A673 (cell line): ENCODE results near the gene CHCHD6. TPM values are rescaled to one million over a fixed set of nuclear protein-coding genes. Genes with fewer than 3 reads are reported as not detected.

ENCODE experiments used
- BruUV-seq: library from RNA; stranded (reverse); fragments of 400-500 nt; replicated peaks from 2 replicates; lab custom pipeline; 2021; lab: Mats Ljungman, UMichigan
- CTCF ChIA-PET: fragments of 300-600 bp; sonication (Branson Sonifier 250); formaldehyde crosslinking; loops from one replicate; lab custom pipeline; 2022; ENCODE audit warnings: antibody characterized with exemption; lab: Charles Lee
- POLR2A ChIA-PET: fragments of 300-600 bp; sonication (Branson Sonifier 250); formaldehyde crosslinking; loops from one replicate; lab custom pipeline; 2022; ENCODE audit warnings: antibody characterized with exemption; ENCODE audit not compliant: low non-redundant PET; lab: Charles Lee
- DNase-seq: peaks from one replicate; pipeline ENCODE4 v3.0.0-alpha.2; 2015; ENCODE audit warnings: low spot score
- H3K27ac ChIP-seq: fragments of 200-600 bp; sonication (generic); 2 replicates; pipeline ENCODE4 v1.5.1; 2016; ENCODE audit warnings: mixed run types, low read depth, mild to moderate bottlenecking, mixed read lengths, antibody characterized with exemption, low read length; ENCODE audit not compliant: poor library complexity, severe bottlenecking
- H3K27me3 ChIP-seq: fragments of 200-600 bp; sonication (generic); replicated peaks from 2 replicates; pipeline ENCODE4 v1.6.1; 2017; ENCODE audit warnings: mixed run types, low read depth, mild to moderate bottlenecking, mixed read lengths, antibody characterized with exemption, low read length; ENCODE audit not compliant: insufficient read depth, poor library complexity
- H3K36me3 ChIP-seq: fragments of 200-600 bp; sonication (generic); 2 replicates; pipeline ENCODE4 v1.6.1; 2016; ENCODE audit warnings: mixed run types, mild to moderate bottlenecking, mixed read lengths, antibody characterized with exemption, low read length; ENCODE audit not compliant: insufficient read depth, poor library complexity, severe bottlenecking
- H3K4me1 ChIP-seq: fragments of 200-600 bp; sonication (generic); 2 replicates; pipeline ENCODE4 v1.6.1; 2017; ENCODE audit warnings: mixed run types, mild to moderate bottlenecking, mixed read lengths, antibody characterized with exemption, low read length; ENCODE audit not compliant: insufficient read depth, poor library complexity, severe bottlenecking
- H3K4me3 ChIP-seq: fragments of 200-600 bp; sonication (generic); 2 replicates; pipeline ENCODE4 v1.5.1; 2016; ENCODE audit warnings: low read depth, mixed run types, mild to moderate bottlenecking, mixed read lengths, low read length; ENCODE audit not compliant: poor library complexity, severe bottlenecking
- H3K9me3 ChIP-seq: fragments of 200-600 bp; sonication (generic); 2 replicates; pipeline ENCODE4 v1.6.1; 2016; ENCODE audit warnings: mixed run types, low read depth, mild to moderate bottlenecking, mixed read lengths, antibody characterized with exemption, low read length; ENCODE audit not compliant: poor library complexity, severe bottlenecking
- CTCF ChIP-seq: fragments of 300-800, 200-600 bp; sonication (generic); conservative IDR thresholded peaks from 2 replicates; pipeline ENCODE4 v1.5.1; 2017; ENCODE audit warnings: low read depth, mild to moderate bottlenecking, antibody characterized with exemption, low read length, moderate library complexity, mixed read lengths
- EZH2 ChIP-seq: fragments of 200-600 bp; sonication (generic); IDR thresholded peaks from 2 replicates; pipeline ENCODE4 v1.6.1; 2017; ENCODE audit warnings: borderline replicate concordance, low read depth, mild to moderate bottlenecking, mixed read lengths, antibody characterized with exemption, low read length; ENCODE audit not compliant: poor library complexity, severe bottlenecking
- intact Hi-C: fragments of 100-400 bp; cut with micrococcal nuclease; formaldehyde crosslinking; loops from one replicate; pipeline ENCODE4 v1.10.0; 2022; ENCODE audit not compliant: unreplicated experiment
- total RNA-seq: library from RNA; stranded (reverse); gene quantifications from 2 replicates; pipeline ENCODE4 v1.2.3, GENCODE V29; 2021

The CHCHD6 gene
- total RNA-seq, 1 experiment from 2014 or later, result 23.3 TPM

GRCh38 chr3:126912027-126912422 lies 208.0 kb downstream of the CHCHD6 start:
- BruUV-seq, result no TSS peak
- no peak for DNase-seq
- POLR2A ChIA-PET, result no interaction called here
- no peak overlapping the region for H3K27ac ChIP-seq
- intact Hi-C loops, result no loop called here
- H3K27me3 ChIP-seq, result no peaks in the 10 kb centered on the region
- H3K9me3 ChIP-seq, result no peaks in the 10 kb centered on the region
- no peak for TF ChIP-seq CTCF
- TF ChIP-seq EZH2, result no peak
- no peaks in the 10 kb centered on the region for H3K36me3 ChIP-seq
- no peak overlapping the region for H3K4me3 ChIP-seq
- no peaks in the 10 kb centered on the region for H3K4me1 ChIP-seq
- CTCF ChIA-PET, result no interaction called here

GRCh38 chr3:126912491-126913195 lies 208.6 kb downstream of the CHCHD6 start:
- Histone ChIP-seq H3K4me3 (no peak overlapping the region), H3K27ac (no peak overlapping the region), H3K4me1 (no peaks in the 10 kb centered on the region), H3K9me3 (no peaks in the 10 kb centered on the region), H3K27me3 (no peaks in the 10 kb centered on the region), H3K36me3 (no peaks in the 10 kb centered on the region)
- BruUV-seq, result no TSS peak
- CTCF ChIA-PET, result no interaction called here
- no peak for TF ChIP-seq CTCF
- TF ChIP-seq EZH2, result no peak
- POLR2A ChIA-PET, result no interaction called here
- intact Hi-C loops, result no loop called here
- DNase-seq, result no peak

- H3K4me1 ChIP-seq, result no peaks in the 10 kb centered on the region
- ChIA-PET POLR2A (no interaction called here), CTCF (no interaction called here)
- no peaks in the 10 kb centered on the region for H3K36me3 ChIP-seq
- no TSS peak for BruUV-seq
- intact Hi-C loops, result no loop called here
- H3K4me3 ChIP-seq, result no peak overlapping the region
- TF ChIP-seq CTCF (no peak), EZH2 (no peak)
- no peaks in the 10 kb centered on the region for H3K27me3 ChIP-seq
- H3K27ac ChIP-seq, result no peak overlapping the region
- DNase-seq, result no peak
- no peaks in the 10 kb centered on the region for H3K9me3 ChIP-seq
Measured at GRCh38 chr3:126913524-126913923, 209.5 kb downstream of the CHCHD6 start.
